ENCODE data around the gene DNASE2. TPM values are rescaled to one million over a fixed set of nuclear protein-coding genes. Genes with fewer than 3 reads are reported as not detected.
A peak's percentile ranks its signal among the peaks of the same experiment; 100 is the strongest.

Gene DNASE2, protein sequence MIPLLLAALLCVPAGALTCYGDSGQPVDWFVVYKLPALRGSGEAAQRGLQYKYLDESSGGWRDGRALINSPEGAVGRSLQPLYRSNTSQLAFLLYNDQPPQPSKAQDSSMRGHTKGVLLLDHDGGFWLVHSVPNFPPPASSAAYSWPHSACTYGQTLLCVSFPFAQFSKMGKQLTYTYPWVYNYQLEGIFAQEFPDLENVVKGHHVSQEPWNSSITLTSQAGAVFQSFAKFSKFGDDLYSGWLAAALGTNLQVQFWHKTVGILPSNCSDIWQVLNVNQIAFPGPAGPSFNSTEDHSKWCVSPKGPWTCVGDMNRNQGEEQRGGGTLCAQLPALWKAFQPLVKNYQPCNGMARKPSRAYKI
- total RNA-seq (23.4 and 26.6 TPM in 2 replicates), polyA plus RNA-seq (24.1 and 25.1 TPM in 2 replicates), polyA minus RNA-seq (ENCODE audit: low replicate concordance) (22.5 and 28.2 TPM in 2 replicates)
- polyA plus RNA-seq (2012), result 25.7 and 26.9 TPM in 2 replicates

DNA sequence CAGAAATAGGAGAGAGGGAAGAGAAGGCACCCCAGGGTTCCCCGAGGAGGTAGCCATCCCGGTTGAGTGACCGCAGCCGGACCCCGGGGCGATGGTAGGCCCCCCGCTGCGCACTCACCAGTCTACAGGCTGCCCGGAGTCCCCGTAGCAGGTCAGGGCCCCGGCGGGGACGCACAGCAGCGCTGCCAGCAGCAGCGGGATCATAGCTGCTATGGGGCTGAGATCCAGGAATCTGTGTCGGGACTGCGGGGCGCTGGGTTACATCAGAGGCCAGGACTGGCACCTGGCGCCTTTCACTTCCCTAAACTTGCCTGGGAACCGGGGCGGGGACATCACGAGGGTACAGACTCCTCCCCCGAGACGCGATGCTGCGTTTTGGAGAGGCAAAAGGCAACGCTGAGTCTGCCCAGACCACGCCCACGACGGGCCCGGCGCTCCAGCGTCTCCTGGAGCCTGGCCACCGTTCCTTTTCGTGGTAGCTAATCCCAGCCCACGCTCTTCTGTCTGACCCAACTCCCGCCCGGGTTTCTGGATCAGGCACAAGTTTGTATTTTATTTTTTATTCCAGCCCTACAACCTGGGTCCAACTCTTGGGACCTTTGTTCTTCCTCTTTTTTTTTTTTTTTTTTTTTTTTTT is at the start of gene DNASE2:
Gene DNASE2 (minus strand): TSS at position 278 of the 637 bp plus-strand sequence. CDS start 74 bp downstream, at position 204.
- Histone ChIP-seq H3K27ac (ENCODE audit: insufficient read depth, low read length) (peak within 1 kb of the TSS; percentile 26), H3K9ac (ENCODE audit: insufficient read depth, low read length) (peak within 1 kb of the TSS; percentile 61), H3K4me1 (ENCODE audit: control insufficient read depth, extremely low read depth, insufficient read depth, low read length) (no peaks in the 10 kb centered on the region), H4K20me1 (ENCODE audit: control insufficient read depth, extremely low read depth, insufficient read depth, low read length) (no peaks in the 10 kb centered on the region), H3K79me2 (ENCODE audit: control insufficient read depth, insufficient read depth, low read length) (no peaks in the 10 kb centered on the region), H3K4me3 (replicated peaks in 1 of 4; ENCODE audit: control extremely low read depth in 1 of 4, insufficient read depth in 1 of 4, low read depth in 3 of 4, low read length in 4 of 4) (peak within 1 kb of the TSS; percentile 77 to 98 (median 92)), H3K9me3 (ENCODE audit: control insufficient read depth, insufficient read depth, low read depth, low read length) (no peaks in the 10 kb centered on the region), H3K4me2 (ENCODE audit: extremely low read depth, insufficient read depth, low read length) (peak within 1 kb of the TSS; percentile 89), H2AFZ (ENCODE audit: low read length) (peak within 1 kb of the TSS; percentile 84), H3K36me3 (ENCODE audit: control insufficient read depth, insufficient read depth, low read length) (no peaks in the 10 kb centered on the region), H3K27me3 (ENCODE audit: control insufficient read depth, insufficient read depth, low read length) (peaks cover 11% of the 10 kb centered on the region)
- peak; percentile 89 to 91 for DNase-seq (ENCODE audit: low read depth in 2 of 2)
- TF ChIP-seq EZH2 (IDR thresholded peaks at IDR 0.05; ENCODE audit: low read length, missing control alignments), result no peak
- TF ChIP-seq, protein P1, sequence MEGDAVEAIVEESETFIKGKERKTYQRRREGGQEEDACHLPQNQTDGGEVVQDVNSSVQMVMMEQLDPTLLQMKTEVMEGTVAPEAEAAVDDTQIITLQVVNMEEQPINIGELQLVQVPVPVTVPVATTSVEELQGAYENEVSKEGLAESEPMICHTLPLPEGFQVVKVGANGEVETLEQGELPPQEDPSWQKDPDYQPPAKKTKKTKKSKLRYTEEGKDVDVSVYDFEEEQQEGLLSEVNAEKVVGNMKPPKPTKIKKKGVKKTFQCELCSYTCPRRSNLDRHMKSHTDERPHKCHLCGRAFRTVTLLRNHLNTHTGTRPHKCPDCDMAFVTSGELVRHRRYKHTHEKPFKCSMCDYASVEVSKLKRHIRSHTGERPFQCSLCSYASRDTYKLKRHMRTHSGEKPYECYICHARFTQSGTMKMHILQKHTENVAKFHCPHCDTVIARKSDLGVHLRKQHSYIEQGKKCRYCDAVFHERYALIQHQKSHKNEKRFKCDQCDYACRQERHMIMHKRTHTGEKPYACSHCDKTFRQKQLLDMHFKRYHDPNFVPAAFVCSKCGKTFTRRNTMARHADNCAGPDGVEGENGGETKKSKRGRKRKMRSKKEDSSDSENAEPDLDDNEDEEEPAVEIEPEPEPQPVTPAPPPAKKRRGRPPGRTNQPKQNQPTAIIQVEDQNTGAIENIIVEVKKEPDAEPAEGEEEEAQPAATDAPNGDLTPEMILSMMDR (conservative IDR thresholded peaks at IDR 0.05 in 1 of 2, IDR thresholded peaks at IDR 0.05 in 1 of 2; ENCODE audit: low read depth in 1 of 2, low read length in 2 of 2), result no peak

DNA sequence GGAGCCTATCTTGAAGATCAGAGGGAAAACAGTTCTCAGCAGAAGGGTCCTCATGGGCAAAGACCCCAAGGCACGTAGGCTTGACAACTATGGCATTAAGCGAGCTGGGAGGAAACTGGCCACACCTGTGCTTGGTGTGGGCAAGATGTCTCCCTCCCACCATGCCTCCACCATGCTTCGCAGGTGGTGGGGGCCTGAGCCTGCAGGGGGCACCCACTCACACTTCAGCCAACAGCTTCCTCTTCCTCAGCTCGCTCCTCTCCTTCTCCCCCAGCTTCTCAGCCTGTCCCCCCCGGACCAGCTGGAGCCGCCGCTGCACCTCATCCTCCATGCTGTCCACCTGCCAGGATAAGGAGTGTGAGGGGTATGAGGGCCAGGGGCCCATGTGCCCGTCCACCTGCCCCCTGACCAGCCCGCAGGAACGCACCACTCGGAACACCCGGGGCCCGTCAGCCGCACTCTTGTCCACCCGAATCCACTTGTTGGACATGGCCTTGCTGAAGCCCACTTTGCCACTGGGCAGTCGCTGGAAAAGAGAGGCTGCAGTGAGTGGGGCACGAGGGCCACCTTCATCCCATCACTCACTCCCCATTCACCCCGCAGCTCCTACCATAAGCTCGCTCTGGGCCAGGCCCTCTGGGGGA is 48.9 kb upstream of the DNASE2 start:
- no peak overlapping the region for H2AFZ ChIP-seq (ENCODE audit: low read length)
- H3K4me3 ChIP-seq (replicated peaks in 1 of 4; ENCODE audit: control extremely low read depth in 1 of 4, insufficient read depth in 1 of 4, low read depth in 3 of 4, low read length in 4 of 4), result no peak overlapping the region
- H4K20me1 ChIP-seq (ENCODE audit: control insufficient read depth, extremely low read depth, insufficient read depth, low read length), result no peaks in the 10 kb centered on the region
- peaks cover 21% of the 10 kb centered on the region for H3K36me3 ChIP-seq (ENCODE audit: control insufficient read depth, insufficient read depth, low read length)
- no peak overlapping the region for H3K4me2 ChIP-seq (ENCODE audit: extremely low read depth, insufficient read depth, low read length)
- H3K79me2 ChIP-seq (ENCODE audit: control insufficient read depth, insufficient read depth, low read length), result peaks cover 20% of the 10 kb centered on the region
- H3K4me1 ChIP-seq (ENCODE audit: control insufficient read depth, extremely low read depth, insufficient read depth, low read length), result no peaks in the 10 kb centered on the region
- H3K9me3 ChIP-seq (ENCODE audit: control insufficient read depth, insufficient read depth, low read depth, low read length), result no peaks in the 10 kb centered on the region
- TF ChIP-seq EZH2 (IDR thresholded peaks at IDR 0.05; ENCODE audit: low read length, missing control alignments), result no peak
- TF ChIP-seq, protein P1 (conservative IDR thresholded peaks at IDR 0.05 in 1 of 2, IDR thresholded peaks at IDR 0.05 in 1 of 2; ENCODE audit: low read depth in 1 of 2, low read length in 2 of 2), result no peak
- H3K27me3 ChIP-seq (ENCODE audit: control insufficient read depth, insufficient read depth, low read length), result no peaks in the 10 kb centered on the region
- no peak overlapping the region for H3K27ac ChIP-seq (ENCODE audit: insufficient read depth, low read length)
- H3K9ac ChIP-seq (ENCODE audit: insufficient read depth, low read length), result no peak overlapping the region
- DNase-seq (ENCODE audit: low read depth in 2 of 2), result no peak
